HG02610 (cell line): Measurements from ENCODE around the gene PPP5C.

ENCODE experiments used
- ATAC-seq: cut with Tn5 transposase; IDR thresholded peaks from one replicate; pipeline ENCODE4 v1.9.1; 2021; ENCODE audit warnings: mild to moderate bottlenecking, moderate library complexity; ENCODE audit not compliant: unreplicated experiment

The PPP5C gene

DNA sequence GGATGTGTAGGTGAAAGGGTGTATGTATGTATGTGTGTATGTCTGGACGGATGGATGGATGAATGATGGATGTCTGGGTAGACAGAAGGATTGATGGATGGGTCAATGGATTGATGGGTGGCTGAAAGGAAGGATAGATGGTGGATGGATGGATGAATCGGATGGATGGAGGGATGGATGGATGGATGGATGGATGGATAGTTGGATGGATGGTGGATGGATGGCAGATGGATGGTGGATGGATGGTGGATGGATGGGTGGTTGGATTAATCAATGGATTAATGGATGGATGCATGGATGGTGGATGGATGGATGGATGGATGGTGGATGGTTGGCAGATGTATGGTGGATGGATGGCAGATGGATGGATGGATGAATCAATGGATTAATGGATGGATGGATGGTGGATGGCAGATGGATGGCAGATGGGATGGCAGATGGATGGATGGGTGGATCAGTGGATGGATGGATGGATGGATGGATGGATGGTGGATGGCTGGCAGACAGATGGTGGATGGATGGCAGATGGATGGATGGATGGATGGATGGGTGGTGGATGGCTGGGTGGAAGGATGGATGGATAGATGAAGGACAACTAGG lies 16.5 kb upstream of the PPP5C start:
- no peak for ATAC-seq

DNA sequence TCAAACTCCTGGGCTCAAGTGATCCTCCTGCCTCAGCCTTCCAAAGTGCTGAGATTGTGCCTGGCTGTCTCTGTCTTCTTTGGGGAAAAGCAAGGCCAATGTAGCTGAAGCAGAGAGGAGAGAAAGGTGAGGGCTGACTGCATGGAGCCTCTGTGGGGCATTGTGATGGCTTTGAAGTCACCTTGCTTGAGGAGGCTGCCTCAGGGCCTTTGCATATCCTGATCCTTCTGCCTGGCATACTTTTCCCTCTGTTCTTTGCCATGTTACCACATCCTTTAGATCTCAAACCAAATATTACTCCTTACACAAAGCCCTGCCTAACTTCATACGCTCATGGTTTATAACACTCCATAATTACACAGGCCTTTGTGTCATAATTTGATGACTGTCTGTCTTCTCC lies 9.4 kb upstream of the PPP5C start:
- ATAC-seq: no peak

DNA sequence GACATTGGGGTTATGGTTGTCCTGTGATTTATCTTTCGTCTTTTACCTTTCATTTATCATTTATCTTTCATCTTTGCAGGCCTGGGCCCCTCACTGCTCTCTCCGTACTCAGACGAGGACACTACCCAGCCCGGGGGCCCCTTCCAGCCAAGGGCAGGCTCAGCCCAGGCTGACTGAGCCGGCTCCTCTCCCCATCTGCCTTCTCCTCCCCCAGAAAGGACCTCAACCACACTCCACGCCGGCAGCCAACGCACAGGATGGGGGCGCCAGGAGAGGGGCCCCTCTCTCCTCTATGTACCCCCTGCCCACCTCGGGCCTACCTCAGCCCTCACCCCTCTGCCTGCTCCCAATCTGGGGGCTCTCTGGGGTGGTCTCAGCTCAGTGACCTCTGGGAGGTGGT lies 7.4 kb upstream of the PPP5C start:
- ATAC-seq: no peak

DNA sequence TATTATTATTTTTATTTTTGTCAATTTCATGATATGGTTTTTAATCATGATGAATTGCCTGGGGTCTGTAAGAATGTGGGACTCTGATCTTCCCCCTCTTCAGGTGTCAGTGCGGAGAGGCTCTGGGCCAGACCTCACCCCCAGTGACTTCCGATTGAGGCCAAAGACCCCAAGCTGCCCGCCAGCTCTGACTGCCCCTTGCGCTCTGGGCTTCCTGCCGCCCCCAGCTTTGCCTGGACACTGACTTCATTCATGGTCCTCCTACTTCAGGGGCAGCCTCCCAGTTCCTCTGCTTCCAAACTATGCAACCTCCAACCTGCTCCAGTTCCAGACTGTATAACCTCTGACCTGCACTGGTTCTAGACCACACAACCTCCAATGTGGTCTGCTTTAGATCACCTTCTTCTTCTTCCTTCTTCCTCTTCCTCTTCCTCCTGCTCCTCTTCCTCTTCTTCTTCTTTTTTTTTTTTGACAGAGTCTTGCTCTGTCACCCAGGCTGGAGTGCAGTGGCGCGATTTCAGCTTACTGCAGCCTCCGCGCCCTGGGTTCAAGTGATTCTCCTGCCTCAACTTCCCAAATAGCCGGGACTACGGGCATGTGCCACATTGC lies 6.7 kb upstream of the PPP5C start:
- ATAC-seq: no peak

DNA sequence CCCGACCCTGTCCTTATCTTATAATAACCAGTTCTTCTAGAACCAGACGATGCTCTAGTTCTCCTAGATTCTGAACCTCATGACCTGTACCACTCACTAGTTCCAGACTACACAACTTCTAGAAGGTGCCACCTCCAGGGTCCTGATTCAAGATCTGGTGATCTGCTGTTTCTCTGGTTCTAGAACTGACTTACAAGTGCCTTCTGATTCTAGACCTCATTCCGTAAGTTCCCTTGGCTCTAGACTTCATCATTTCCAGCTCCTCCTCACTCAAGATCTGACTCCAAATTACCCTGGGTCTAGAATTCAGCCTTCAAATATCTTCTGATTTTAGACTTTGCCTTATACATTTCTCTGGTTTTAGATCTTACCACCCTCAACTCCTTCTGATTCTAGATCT lies 5.0 kb upstream of the PPP5C start:
- ATAC-seq: no peak

DNA sequence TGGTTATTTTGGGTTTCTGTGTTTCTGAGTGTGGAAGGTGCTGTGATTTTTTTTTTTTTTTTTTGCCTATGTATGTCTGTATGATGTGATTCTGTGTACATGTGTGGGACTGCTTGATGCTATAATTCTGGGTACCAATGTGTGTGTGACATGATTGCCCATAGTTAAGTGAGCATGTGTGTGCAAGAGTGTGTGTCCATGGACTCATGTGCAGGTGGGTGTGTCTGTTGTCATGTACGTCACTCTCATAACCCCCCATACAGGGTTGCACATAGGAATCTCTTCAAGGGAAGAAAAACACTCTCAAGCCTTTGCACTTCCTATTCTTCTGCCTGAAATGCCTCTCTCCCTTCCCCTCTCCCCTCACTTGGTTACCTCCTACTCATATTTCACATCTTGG lies 2.5 kb upstream of the PPP5C start:
- no peak for ATAC-seq

DNA sequence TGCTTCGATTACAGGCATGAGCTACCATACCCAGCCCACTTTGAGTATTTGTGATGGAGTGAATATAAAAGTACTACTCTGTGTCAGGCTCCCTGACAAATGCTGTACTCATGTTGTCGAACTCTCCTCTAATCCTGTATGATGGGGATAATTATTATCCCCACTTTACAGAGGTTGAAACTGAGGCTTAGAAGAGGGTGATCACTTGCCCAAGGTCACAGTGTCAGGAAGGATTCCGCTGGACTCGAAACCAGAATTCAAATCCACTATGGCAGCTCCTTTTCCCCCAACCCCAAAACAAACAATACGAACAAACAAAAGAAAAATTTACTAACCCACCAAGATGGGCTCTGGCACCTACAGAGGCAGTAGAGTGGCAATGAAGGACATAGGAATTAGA lies 1.7 kb upstream of the PPP5C start:
- no peak for ATAC-seq

DNA sequence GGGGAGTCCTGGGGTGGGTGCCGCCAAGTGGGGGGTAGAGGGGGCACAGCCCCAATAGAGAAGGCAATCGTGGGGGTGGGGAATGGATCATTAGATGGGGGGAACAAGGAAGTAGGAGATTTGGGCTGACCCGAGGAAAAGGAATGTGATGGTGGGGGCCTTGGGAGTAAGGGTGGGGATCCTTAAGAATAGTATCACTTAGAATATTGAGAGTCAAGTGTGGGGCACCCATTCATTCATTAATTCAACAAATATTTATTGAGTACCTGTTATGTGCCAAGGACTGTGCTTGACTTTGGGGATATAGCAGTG lies 641 bp downstream of the PPP5C start:
- ATAC-seq: no peak

DNA sequence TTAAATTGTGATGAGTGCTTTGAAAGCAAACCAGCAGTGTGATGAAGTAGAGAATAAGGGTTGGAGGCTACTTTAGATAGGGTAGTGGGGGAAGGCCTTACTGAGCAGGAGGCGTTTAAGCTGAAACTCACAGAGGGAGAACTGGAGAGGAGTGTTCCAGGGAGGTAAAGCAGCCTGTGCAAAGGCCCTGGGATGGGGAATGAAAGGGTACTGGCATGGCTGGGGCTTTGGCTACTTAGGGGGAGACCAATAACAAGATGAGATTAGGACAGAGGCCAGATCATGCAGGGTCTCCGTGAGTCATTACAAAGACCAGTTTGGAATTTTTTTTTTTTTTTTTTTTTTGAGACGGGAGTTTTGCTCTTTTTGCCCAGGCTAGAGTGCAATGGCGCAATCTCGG lies 1.1 kb downstream of the PPP5C start:
- no peak for ATAC-seq

DNA sequence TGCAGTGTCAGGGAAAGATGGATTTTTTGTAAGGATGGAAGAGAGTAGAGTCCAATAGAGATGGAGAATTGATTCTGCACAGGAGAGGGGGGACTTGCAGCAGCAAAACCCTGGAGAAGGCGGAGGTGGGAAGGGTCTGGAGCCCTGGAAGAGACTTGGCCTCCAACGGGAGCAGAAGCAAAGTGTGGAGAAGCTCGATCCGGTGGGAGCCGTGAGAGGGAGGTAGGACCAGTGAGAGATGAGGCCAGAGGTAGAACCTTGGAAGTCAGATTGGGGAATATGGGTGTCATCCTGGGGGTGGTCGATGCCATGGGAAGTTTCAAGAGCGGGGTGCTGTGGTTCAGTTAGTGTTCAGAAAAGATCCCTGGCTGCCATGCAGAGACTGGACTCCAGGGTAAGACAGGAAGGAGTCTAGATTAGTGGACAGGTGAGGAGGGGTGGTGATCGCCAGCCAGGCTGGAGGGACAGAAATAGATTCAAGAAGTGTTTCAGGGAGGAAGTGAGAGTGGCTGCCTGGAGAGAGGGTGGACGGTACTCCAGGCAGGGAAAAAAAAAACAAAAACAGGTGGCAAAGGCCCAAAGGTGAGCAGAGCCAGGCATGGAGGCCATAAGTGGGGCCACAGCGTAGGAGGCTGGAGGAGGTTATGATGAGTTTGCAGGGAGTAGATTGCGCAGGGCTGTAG lies 2.6 kb downstream of the PPP5C start:
- ATAC-seq: no peak

DNA sequence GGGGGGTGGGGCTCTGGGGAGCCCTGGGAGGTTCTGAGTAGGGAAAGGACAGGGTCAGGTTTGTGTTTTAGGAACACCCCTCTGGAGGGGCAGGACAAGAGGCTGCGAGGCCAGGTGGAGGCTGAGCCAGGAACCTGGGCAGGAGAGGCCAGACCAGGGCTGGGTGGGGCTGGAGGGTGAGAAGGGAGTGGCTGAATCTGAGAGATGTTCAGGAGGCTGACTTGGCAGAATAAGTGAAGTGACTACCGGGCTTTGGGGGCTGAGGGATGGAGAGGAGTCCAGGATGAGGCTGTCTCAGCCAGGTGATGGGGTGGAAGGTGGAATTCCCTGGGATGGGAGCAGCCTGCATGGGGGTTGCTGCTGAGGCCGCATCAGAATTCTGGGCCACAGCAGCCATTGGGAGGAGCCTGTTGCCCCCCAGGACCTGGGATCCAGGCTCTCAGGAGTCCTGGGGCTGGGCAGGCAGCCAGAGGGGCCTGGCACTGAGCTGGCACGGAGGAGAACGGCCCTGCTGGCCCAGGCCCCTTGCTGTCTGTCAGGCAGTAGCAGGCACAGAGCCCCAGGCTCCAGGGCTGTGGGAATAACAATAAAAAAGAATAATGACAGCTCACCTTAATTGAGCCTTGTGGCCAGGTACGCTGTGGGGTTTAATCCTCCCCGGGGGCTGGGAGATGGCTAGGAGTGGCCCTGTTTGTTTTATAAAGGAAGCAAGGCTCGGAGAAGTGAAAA lies 3.3 kb downstream of the PPP5C start:
- no peak for ATAC-seq

DNA sequence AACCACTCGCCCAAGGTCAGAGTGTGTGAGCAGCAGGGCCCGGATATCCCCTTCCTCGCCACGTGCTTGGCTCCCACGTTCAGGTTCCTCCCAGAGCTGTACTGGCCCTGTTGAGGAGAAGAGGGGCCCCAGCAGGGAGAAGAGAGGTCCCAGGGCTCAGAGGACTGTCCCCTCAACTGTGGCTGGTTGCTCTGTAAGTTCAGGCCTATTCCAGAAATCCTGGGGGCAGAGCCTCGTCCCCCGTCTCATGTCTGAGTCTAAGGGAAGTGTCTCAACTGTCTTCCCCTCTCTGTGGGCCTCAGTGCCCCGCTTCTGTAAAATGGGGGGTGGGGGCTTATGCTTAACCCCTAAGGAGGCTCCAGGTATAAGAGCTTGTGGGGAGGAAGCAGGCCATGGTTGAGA lies 3.9 kb downstream of the PPP5C start:
- no peak for ATAC-seq

DNA sequence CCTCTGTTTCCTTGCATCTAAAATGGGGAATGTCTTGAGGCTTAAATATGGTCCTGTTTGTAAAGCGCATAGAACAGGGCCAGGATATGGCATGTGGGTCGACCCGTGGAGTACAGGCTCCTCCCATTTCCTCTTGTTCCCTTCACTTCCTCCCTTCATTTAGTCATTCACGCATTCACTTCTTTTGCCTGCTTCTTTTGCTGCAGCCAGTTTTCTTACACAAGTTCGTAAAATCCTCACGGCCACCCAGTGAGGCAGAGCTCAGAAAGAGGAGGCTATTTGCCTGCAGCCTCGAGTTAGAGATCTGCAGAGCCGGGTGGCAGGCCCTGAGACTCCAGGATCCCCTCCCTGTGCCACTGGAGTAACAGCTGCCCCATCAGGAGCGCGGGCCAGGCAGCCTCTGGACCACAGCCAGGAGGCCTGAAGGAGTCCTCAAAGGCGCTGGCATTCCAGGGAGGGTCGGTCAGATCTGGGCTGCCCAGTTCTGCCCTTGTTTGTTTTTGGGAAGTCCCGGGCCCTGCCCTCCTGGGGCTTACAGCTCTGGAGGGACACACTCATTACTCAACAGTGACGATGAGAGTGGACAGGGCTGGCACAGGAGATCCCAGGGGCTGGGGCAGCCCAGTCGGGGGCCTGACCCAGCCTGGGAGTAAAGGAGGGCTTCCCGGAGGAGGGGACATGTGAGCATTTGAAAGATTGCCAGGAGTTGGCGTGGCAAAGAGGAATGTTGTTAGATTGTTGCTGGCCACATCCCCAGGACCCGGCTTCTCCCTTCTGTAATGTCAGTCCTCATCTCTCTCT lies 4.6 kb downstream of the PPP5C start:
- no peak for ATAC-seq

DNA sequence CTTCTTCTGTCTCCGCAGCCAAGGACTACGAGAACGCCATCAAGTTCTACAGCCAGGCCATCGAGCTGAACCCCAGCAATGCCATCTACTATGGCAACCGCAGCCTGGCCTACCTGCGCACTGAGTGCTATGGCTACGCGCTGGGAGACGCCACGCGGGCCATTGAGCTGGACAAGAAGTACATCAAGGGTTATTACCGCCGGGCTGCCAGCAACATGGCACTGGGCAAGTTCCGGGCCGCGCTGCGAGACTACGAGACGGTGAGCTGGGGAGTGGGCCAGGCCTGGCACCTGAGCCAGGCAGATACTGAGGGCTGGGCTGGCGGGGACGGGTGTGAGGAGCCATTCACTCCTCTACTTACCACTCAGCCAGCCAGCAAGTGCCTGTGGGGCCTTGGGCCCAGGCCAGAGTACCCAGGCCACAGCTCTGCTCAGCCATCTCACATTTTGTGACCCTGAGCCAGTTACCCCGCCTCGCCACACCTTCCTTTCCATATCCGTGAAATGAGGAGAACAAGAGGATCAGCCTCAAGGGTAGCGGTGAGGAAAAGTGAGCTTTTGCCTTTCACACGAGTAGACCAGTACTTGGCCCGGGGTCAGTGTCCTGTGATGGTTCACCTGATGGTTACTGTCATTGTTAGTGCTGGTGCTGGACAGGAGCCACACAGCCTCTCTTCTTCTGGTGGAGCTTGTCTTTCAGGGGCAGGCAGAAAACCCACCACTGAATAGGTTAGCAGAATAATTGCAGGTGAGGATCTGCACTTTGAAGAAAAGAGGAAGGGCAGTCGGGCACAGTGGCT lies 7.0 kb downstream of the PPP5C start:
- ATAC-seq: no peak

DNA sequence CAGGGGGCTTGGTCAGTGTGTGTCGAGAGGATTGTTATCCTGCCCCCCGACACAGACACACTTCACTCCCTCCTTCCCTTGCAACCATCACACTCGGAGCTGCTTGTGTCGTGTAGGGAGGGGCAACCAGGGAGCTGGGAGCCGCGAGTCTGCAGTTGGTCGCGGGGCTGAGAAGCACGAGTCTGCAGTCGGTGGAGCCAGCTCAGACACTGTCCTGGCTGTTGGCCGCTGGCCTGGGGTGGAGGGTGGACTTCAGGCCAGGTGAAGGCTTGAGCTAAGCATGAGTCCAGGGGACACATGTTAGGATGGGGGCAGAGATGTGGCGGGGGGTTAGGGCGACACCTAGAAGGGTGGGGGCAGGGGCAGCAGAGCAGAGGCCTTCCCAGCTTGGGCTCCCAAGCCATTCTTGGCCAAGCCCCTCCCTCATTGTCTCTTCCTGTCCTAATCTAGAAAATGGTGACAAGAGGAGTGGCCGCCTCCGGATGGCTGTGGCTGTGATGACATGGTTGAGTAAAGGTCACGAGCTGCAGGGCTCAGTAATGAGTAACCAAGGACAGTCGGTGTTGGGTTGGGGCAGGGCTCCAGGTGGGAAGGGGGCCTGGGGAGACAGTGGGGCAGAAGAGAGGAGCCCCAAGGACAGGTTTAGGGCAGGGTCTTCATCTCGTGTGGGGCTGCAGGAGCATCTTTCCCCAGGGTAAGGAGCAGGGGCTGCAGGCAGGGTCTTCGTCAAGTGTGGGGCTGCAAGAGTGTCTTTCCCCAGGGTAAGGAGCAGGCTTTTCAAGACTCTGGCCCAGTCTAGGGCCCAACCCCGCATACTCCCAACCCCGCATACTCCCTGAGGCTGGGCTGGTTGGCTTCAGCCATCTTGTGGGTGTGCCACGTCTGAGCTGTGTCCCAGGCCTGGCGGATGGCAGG lies 8.6 kb downstream of the PPP5C start:
- ATAC-seq: no peak

DNA sequence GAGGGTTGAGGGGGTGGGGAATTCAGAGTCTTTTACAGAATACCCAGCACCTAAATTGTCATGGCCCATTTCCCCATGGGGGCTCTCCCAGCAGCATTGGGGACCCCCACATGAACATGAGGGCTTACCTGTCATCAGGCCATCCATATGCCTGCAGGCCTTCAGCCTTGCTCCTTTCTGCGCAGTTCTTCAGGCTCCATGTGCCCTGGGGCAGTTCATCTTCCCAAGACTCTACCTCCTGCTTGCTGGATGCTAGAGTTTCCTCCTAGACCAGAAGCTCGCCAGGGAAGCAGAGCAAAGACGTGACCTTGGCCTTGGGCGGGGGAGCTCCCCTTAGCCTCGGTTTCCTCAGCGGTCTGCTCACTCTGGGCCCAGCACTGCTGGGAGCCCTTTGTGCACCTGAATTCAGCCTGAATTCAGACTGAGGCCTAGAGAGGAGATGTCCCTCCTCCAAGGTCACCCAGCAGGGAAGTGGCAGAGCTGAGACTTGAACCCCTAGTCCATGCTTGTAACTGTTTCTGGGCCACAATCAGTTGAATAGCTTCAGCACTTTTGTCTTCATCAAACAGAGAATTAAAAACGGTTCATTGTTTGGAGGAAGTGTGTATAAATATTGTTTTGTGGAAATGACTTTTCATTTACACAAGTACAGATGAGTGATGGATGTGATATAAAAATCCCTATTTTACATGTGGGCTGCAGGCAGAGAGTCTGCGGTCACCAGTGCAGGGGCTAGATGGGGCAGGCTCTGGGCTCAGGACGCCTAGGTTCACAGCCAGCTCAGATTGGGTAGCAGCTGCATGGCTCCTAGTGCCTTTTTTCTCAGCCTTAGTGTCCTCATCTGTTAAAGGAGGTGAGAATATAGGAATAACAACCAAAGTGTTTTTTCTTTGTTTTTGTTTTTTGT lies 9.5 kb downstream of the PPP5C start:
- ATAC-seq: no peak

DNA sequence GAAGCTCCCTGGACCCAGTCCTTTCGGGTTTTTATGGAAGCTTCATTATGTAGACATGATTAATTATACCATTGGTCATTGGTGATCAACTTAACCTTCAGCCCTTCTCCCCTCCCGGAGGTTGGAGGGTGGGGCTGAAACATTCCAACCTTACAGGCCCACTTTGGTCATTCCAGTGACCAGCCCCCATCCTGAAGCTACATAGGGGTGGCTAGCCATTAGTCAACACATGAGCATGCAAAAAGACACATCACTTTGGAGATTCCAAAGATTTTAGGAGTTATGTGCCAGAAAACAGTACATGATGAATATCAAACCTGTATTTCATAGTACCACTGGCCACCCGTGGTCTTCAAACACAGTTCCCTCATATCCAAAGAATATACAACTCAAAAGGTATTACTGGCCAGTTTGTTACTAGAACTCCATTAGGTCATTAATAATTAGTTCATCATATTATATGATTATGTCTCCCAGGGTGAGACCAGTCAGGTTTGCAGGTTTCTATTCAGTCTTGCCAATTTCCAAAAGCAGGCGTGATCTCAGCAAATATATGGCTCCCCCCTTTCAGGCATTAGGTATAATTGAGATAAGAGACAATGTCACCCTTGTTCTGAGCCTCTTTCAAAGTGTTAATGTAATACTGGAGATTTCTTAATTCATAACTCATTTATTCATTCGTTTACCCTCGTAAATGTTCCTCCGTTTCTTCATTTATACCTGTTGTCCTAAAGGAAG lies 11.1 kb downstream of the PPP5C start:
- ATAC-seq: no peak

DNA sequence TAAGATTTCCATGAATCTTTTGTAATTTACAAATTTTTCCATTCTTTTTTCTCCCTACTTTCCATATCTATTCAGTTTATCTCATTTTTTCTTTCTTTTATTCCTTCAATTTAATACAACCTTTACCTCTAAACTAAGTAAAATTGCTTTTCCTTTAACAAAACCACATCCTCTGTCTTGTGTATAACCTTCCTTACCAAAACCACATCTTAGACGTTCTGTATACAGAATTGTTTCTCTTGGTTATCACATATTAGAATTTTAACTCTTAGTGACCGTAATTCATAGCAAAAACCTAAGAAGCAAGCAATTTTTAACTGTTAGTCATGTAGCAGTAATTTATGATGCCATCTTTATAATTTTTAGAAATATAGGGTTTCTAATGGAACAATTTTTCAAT lies 15.0 kb downstream of the PPP5C start:
- ATAC-seq: no peak
